Esophagus muscularis mucosa (tissue), 4 donors: ENCODE data around the gene INPPL1. TPM values are rescaled to one million over a fixed set of nuclear protein-coding genes. Genes with fewer than 3 reads are reported as not detected.

Source experiments
- DNase-seq: peaks from one replicate; pipeline ENCODE4 v3.0.0-alpha.2; 2017; ENCODE audit errors: extremely low spot score
- H3K27ac ChIP-seq, 4 donors: fragments of 200-600 bp; sonication (generic); replicated peaks in 1 of 4; 1 replicate in 3 of 4; 2 replicates in 1 of 4; pipeline ENCODE4 v1.5.1; 2016 to 2019; ENCODE audit warnings: mild to moderate bottlenecking in 1 of 4
- H3K27me3 ChIP-seq, 4 donors: fragments of 200-600 bp; sonication (generic); one replicate each; pipeline versions ENCODE4 v1.5.1 to v1.6.0; 2016 to 2019
- H3K36me3 ChIP-seq, 4 donors: fragments of 200-600 bp; sonication (generic); one replicate each; pipeline ENCODE4 v1.5.1; 2016 to 2019
- H3K4me1 ChIP-seq, 4 donors: fragments of 200-600 bp; sonication (generic); one replicate each; pipeline ENCODE4 v1.5.1; 2016 to 2019
- H3K4me3 ChIP-seq, 4 donors: fragments of 200-600 bp; sonication (generic); 1 replicate in 2 of 4; 2 replicates in 2 of 4; pipeline ENCODE4 v1.5.1; 2016 to 2019; ENCODE audit warnings: mild to moderate bottlenecking in 4 of 4, moderate library complexity in 1 of 4
- H3K9me3 ChIP-seq, 4 donors: fragments of 200-600 bp; sonication (generic); 1 replicate in 3 of 4; 2 replicates in 1 of 4; pipeline ENCODE4 v1.5.1; 2016 to 2019
- EP300 ChIP-seq: sonication (generic); formaldehyde crosslinking; IDR thresholded peaks from one replicate; pipeline ENCODE4 v1.6.1; 2017; ENCODE audit warnings: antibody characterized with exemption
- POLR2A ChIP-seq: fragments of 450-650 bp; IDR thresholded peaks from one replicate; pipeline ENCODE4 v1.6.1; 2017; ENCODE audit warnings: antibody characterized with exemption, moderate library complexity, mild to moderate bottlenecking, low read depth
- POLR2AphosphoS5 ChIP-seq, 2 donors: sonication (generic); formaldehyde crosslinking; IDR thresholded peaks; one replicate each; pipeline ENCODE4 v1.6.1; 2017; ENCODE audit warnings: antibody characterized with exemption in 2 of 2
- WGBS: methylation state at CpG from one replicate; pipeline ENCODE4 v1.1.5; 2018; 5-methylcytosine and 5-hydroxymethylcytosine counted together
- intact Hi-C: fragments of 100-400 bp; cut with DNase I; formaldehyde crosslinking; loops from one replicate; pipeline ENCODE4 v1.15.1; 2023
- total RNA-seq, 4 donors: library from RNA; depleted of rRNA; stranded (reverse); fragments of >200 nt; gene quantifications; one replicate each; pipeline versions ENCODE4 v1.1.0 to v1.2.1, GENCODE V29; 2016
- TF ChIP-seq, protein P1 (sequence below), 3 experiments: fragments of 200-600 bp in 2 of 3; fragments of 450-650 bp in 1 of 3; sonication (generic) in 2 of 3; IDR thresholded peaks; one replicate each; pipeline ENCODE4 v1.5.1; 2017 to 2019; ENCODE audit warnings: antibody characterized with exemption in 3 of 3, mild to moderate bottlenecking in 2 of 3, moderate library complexity in 1 of 3

INPPL1 gene
- total RNA-seq, 4 donors from 2014 or later = 61.6 to 158 (median 100) TPM

DNA sequence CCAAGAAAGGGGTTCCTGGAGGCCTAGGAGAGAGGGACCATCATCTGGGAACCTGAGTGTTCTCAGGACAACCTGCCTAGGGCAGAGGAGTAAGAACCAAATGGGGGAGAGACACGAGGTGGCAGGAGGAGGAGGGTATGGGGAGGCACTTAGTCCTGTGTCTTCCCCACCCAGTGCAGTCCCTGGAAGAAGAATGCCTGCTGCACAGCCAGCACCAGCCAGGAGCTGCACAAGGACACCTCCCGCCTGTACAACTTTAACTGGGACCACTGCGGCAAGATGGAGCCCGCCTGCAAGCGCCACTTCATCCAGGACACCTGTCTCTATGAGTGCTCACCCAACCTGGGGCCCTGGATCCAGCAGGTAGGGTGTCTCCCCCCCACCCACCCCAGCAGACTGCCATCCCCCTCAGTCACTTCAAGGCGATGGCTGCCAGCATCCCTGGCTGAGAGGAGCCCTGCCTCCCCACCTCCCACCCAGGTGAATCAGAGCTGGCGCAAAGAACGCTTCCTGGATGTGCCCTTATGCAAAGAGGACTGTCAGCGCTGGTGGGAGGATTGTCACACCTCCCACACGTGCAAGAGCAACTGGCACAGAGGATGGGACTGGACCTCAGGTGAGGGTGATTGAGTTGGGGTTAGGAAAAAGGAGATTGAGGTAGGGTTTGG lies 3.7 kb upstream of the INPPL1 start:
- 89% methylated on average over 8 of the region's 10 CpGs for WGBS
- Histone ChIP-seq H3K4me1 (peaks cover 14 to 23% (median 20%) of the 10 kb centered on the region in 4 donors), H3K27me3 (peaks cover 0 to 6% (median 0%) of the 10 kb centered on the region in 4 donors), H3K4me3 (no peak overlapping the region), H3K36me3 (no peaks in the 10 kb centered on the region), H3K9me3 (no peaks in the 10 kb centered on the region), H3K27ac (no peak overlapping the region)
- intact Hi-C loops = loop anchor here (5.0 to 10.0 kb wide), 2 partner anchors 196 to 211 kb away; partner anchors contain the start of gene CLPB
- DNase-seq = peak; percentile 88
- TF ChIP-seq EP300 (no peak), POLR2AphosphoS5 (IDR thresholded peaks at IDR 0.05) (no peak), POLR2A (no peak)
- TF ChIP-seq, protein P1, sequence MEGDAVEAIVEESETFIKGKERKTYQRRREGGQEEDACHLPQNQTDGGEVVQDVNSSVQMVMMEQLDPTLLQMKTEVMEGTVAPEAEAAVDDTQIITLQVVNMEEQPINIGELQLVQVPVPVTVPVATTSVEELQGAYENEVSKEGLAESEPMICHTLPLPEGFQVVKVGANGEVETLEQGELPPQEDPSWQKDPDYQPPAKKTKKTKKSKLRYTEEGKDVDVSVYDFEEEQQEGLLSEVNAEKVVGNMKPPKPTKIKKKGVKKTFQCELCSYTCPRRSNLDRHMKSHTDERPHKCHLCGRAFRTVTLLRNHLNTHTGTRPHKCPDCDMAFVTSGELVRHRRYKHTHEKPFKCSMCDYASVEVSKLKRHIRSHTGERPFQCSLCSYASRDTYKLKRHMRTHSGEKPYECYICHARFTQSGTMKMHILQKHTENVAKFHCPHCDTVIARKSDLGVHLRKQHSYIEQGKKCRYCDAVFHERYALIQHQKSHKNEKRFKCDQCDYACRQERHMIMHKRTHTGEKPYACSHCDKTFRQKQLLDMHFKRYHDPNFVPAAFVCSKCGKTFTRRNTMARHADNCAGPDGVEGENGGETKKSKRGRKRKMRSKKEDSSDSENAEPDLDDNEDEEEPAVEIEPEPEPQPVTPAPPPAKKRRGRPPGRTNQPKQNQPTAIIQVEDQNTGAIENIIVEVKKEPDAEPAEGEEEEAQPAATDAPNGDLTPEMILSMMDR (IDR thresholded peaks at IDR 0.05) = no peak

DNA sequence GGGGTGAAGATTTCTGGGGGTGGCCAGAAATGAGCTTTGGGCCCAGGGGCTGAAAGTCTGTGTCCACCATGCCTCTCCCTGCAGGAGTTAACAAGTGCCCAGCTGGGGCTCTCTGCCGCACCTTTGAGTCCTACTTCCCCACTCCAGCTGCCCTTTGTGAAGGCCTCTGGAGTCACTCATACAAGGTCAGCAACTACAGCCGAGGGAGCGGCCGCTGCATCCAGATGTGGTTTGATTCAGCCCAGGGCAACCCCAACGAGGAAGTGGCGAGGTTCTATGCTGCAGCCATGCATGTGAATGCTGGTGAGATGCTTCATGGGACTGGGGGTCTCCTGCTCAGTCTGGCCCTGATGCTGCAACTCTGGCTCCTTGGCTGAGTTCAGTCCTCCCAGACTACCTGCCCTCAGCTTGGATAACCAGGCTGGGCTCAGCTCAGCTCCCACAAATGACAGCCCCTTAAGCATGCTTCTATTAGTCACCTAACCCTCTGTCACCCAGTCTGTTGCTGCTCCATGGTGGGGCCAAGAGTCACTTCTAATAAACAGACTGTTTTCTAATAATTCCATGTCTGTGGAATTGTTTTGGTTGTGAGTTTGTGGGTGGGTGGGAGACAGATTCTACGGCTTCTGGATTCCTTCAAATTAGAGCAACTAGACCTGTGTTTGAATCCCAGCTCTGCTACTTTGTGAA lies 3.0 kb upstream of the INPPL1 start:
- Histone ChIP-seq H3K4me1 (peaks cover 18 to 30% (median 27%) of the 10 kb centered on the region in 4 donors), H3K9me3 (no peaks in the 10 kb centered on the region), H3K27me3 (peaks cover 0 to 6% (median 0%) of the 10 kb centered on the region in 4 donors), H3K4me3 (no peak overlapping the region), H3K36me3 (peaks cover 0 to 3% (median under 1%) of the 10 kb centered on the region in 4 donors), H3K27ac (peak overlapping the region in 2 of 4 donors; percentile 96 to 98)
- intact Hi-C loops = loop anchor here (5.0 to 10.0 kb wide), 2 partner anchors 197 to 211 kb away; partner anchors contain the start of gene CLPB
- WGBS = 90% methylated on average over 4 of the region's 7 CpGs
- no peak for TF ChIP-seq EP300
- no peak for TF ChIP-seq POLR2A
- TF ChIP-seq POLR2AphosphoS5 (IDR thresholded peaks at IDR 0.05) = no peak
- TF ChIP-seq, protein P1 (IDR thresholded peaks at IDR 0.05) = no peak
- DNase-seq = peak; percentile 89

DNA sequence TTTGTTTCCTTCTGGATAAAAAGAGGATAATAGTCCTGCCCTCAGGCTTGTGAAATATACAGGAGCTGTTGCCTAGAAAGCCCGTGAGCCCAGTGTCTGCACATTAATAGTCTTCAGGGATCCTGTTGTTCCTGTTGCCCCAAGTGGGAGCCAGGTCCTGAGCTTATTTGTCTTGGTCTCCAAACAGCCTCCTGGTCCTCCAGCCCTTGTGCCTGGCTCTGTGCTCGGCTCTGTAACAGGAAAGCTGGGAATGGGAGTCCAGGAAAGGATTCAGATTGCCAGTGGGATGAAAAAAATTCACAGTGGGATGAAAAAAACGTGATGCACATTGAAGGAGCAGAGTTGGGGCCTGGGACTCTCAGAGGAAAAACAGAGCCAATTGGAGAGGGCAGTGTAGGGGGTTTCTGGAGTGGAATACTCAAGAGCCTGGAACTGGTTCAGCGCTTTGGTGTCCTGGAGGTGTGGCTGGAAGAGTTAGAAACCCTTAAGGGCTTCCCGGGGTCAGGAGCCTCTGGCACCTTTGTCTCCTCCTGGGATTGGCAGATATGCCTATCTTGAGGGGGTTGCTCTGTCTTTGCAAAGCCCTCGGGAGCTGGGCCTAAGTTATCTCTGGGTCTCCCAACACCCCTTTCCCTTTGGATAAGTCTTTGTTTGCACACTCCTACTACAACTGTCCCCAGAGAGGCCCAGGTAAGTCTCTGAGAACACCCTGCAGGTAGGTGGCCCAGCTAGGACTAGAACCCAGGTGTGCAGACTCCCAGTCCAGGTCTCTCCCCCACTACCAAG lies 2.3 kb upstream of the INPPL1 start:
- DNase-seq = no peak
- WGBS = 63% methylated on average over 6 of the region's 6 CpGs

More for the DNA sequence above, 2.3 kb upstream of the INPPL1 start:
- peak overlapping the region; percentile 83 to 96 (median 90) for H3K4me3 ChIP-seq
- H3K27ac ChIP-seq = peak overlapping the region; percentile 96 to 98 (median 97)
- H3K4me1 ChIP-seq = peaks cover 21 to 37% (median 35%) of the 10 kb centered on the region in 4 donors
- intact Hi-C loops = loop anchor here (5.0 to 10.0 kb wide), 2 partner anchors 197 to 210 kb away; partner anchors contain the start of gene CLPB
- TF ChIP-seq, protein P1 (IDR thresholded peaks at IDR 0.05) = no peak
- TF ChIP-seq POLR2AphosphoS5 (IDR thresholded peaks at IDR 0.05) = no peak
- TF ChIP-seq POLR2A = no peak
- TF ChIP-seq EP300 = no peak
- no peaks in the 10 kb centered on the region for H3K9me3 ChIP-seq
- H3K27me3 ChIP-seq = peaks cover 0 to 6% (median 0%) of the 10 kb centered on the region in 4 donors
- H3K36me3 ChIP-seq = peaks cover 0 to 10% (median 5%) of the 10 kb centered on the region in 4 donors
